ENCODE results near the gene B3GNT3.

DNA sequence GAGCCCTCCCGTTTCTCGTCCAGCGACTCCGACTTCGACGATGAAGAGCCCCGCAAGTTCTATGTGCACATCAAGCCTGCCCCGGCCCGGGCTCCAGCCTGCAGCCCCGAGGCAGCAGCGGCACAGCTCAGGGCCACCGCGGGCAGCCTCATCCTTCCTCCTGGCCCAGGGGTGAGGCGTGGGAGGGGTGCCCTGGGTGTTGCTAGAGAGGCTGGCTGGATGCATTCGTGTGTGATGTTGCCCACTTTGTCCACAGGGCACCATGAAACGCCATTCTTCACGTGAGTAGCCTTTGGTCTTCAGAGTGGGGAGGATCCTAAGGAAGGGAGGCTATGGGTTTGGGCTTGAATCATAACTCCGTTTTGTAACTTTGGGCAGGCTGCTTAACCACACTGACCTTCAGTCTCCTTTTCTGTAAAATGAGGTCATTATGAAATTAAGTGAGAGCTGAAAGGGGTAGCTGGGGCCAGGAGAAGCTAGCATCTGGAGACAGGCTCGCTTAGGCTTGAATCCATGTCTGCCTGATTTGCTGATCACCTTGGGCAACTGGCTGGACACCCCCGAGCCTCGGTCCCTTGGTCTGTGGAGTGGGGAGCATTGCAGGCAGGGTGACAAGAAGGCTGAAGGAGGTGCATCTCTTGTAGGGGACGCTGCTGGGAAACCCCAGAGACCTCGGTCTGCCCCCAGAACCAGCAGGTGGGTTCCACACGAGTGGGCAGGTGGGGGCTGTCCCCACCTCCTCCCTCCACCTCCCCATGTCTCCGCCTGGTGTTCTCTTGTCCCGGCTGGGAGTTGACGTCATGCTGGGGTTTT lies 18.7 kb upstream of the B3GNT3 start:
- TF ChIP-seq, protein P1, sequence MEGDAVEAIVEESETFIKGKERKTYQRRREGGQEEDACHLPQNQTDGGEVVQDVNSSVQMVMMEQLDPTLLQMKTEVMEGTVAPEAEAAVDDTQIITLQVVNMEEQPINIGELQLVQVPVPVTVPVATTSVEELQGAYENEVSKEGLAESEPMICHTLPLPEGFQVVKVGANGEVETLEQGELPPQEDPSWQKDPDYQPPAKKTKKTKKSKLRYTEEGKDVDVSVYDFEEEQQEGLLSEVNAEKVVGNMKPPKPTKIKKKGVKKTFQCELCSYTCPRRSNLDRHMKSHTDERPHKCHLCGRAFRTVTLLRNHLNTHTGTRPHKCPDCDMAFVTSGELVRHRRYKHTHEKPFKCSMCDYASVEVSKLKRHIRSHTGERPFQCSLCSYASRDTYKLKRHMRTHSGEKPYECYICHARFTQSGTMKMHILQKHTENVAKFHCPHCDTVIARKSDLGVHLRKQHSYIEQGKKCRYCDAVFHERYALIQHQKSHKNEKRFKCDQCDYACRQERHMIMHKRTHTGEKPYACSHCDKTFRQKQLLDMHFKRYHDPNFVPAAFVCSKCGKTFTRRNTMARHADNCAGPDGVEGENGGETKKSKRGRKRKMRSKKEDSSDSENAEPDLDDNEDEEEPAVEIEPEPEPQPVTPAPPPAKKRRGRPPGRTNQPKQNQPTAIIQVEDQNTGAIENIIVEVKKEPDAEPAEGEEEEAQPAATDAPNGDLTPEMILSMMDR (IDR thresholded peaks at IDR 0.05) = no peak
- TF ChIP-seq EZH2 (IDR thresholded peaks at IDR 0.05; ENCODE audit: borderline replicate concordance, insufficient read depth, low read depth, low read length, poor library complexity, severe bottlenecking) = no peak

Data from B cell (primary cell).